DOHH2 (cell line): ENCODE measurements around the gene CAMKV.

Experiments used
- EZH2phosphoT487 ChIP-seq: fragments of 200-600 bp; sonication (generic); IDR thresholded peaks from 2 replicates; pipeline ENCODE4 v1.6.1; 2017; ENCODE audit warnings: borderline replicate concordance, mild to moderate bottlenecking, antibody characterized with exemption, low read length, moderate library complexity, mixed read lengths
- TF ChIP-seq, protein P1 (sequence below): fragments of 200-600 bp; sonication (generic); IDR thresholded peaks from one replicate; pipeline ENCODE4 v1.5.1; 2014; ENCODE audit warnings: antibody characterized with exemption, mild to moderate bottlenecking, low read depth, low read length; ENCODE audit not compliant: poor library complexity, severe bottlenecking

DNA sequence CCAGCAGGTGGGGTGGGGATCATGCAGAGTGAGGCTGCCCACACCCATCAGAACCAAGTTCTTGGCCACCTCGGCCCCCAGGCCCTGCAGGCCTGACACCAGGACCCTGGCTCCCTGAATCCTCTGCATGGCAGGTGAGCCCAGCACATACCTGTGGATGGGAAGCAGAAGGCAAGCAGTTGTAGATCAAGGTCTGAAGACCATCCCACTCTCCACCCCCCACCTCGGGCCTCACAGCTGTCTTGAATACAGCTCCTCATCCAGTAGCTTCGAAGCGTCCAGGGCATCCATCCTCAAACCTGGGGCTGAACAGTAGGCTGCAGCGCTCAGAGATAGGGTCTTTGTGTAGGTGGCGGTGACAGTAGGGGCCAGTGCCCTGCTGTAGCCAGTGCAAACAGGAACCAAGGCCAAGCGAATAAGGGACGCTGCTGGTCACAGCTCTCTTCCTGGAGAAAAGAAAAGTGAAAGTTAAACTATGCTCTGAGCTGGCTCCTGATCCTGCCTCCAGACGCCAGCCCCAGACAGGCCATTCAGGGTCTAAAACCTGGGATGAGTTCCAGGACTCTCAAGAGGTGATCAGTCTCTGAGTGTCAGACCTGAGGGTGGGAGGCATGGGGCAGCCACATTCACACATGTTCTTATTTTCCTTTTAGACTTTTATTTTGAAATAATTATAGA is 56.1 kb downstream of the CAMKV start, which contains the start of gene UBA7:
- TF ChIP-seq, protein P1, sequence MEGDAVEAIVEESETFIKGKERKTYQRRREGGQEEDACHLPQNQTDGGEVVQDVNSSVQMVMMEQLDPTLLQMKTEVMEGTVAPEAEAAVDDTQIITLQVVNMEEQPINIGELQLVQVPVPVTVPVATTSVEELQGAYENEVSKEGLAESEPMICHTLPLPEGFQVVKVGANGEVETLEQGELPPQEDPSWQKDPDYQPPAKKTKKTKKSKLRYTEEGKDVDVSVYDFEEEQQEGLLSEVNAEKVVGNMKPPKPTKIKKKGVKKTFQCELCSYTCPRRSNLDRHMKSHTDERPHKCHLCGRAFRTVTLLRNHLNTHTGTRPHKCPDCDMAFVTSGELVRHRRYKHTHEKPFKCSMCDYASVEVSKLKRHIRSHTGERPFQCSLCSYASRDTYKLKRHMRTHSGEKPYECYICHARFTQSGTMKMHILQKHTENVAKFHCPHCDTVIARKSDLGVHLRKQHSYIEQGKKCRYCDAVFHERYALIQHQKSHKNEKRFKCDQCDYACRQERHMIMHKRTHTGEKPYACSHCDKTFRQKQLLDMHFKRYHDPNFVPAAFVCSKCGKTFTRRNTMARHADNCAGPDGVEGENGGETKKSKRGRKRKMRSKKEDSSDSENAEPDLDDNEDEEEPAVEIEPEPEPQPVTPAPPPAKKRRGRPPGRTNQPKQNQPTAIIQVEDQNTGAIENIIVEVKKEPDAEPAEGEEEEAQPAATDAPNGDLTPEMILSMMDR: no peak
- TF ChIP-seq EZH2phosphoT487: no peak
